ENCODE data around the gene HK1. TPM values are rescaled to one million over a fixed set of nuclear protein-coding genes. Genes with fewer than 3 reads are reported as not detected.

The HK1 gene
- total RNA-seq, 1 experiment from 2014 or later, result 98.8 TPM

DNA sequence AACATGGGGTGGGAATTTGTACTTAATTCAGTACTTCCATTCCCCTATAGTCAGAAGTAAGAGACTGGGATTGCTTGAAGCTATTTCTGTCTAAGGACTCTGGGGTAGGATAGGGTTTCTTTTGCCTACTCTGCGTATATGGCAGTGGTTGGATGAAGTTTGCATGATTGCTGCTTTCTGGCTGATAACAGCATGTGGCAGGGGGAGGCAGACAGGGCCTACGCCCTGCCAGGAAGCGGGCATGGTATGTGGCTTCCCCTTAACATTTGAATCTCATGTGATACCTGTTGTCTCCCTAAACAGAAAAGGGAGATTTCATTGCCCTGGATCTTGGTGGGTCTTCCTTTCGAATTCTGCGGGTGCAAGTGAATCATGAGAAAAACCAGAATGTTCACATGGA, 81.3 kb downstream of the HK1 start:
- Histone ChIP-seq H3K23me2 (ENCODE audit: insufficient read length, low read depth, low read length, poor library complexity, severe bottlenecking) (no peaks in the 10 kb centered on the region), H2BK120ac (ENCODE audit: low read depth, low read length, poor library complexity, severe bottlenecking) (no peak overlapping the region), H4K20me1 (ENCODE audit: control insufficient read depth, insufficient read depth, insufficient read length) (no peaks in the 10 kb centered on the region), H3K9ac (ENCODE audit: extremely low read depth, insufficient read length, low read length) (no peak overlapping the region), H3K79me1 (ENCODE audit: insufficient read depth, low read depth, low read length, poor library complexity, severe bottlenecking) (peaks cover 11% of the 10 kb centered on the region), H4K5ac (ENCODE audit: insufficient read length, low read depth, low read length) (no peak overlapping the region), H3K14ac (ENCODE audit: insufficient read depth, low read length) (no peak overlapping the region), H2BK12ac (ENCODE audit: insufficient read length, low read depth, low read length) (no peak overlapping the region), H2AK5ac (ENCODE audit: insufficient read length, low read length) (no peak overlapping the region), H3K23ac (ENCODE audit: insufficient read length, low read depth, low read length) (no peak overlapping the region), H2BK5ac (ENCODE audit: insufficient read length, low read length) (no peak overlapping the region), H3K4ac (ENCODE audit: low read depth, low read length) (no peak overlapping the region), H3K27me3 (ENCODE audit: insufficient read depth, low read length) (no peaks in the 10 kb centered on the region), H3T11ph (ENCODE audit: low read length) (no peak overlapping the region), H3K27ac (ENCODE audit: insufficient read length, low read depth, low read length) (no peak overlapping the region), H2BK15ac (ENCODE audit: low read depth, low read length) (no peak overlapping the region), H3K9me3 (ENCODE audit: control insufficient read depth, low read depth, low read length) (no peaks in the 10 kb centered on the region), H4K8ac (replicated peaks; ENCODE audit: insufficient read length, low read depth, low read length) (no peak overlapping the region), H2AFZ (ENCODE audit: low read length) (no peak overlapping the region), H3K4me2 (ENCODE audit: insufficient read depth, insufficient read length, low read length) (no peak overlapping the region), H3K4me1 (ENCODE audit: insufficient read depth, low read length) (peaks cover 8% of the 10 kb centered on the region; the same call in 1 of the 2 replicates), H3K79me2 (ENCODE audit: insufficient read depth, low read length) (peaks cover 8% of the 10 kb centered on the region; the same call in 1 of the 2 replicates), H2BK20ac (ENCODE audit: low read depth, low read length, poor library complexity, severe bottlenecking) (no peak overlapping the region), H4K91ac (ENCODE audit: insufficient read length, low read depth, low read length) (no peak overlapping the region), H3K56ac (ENCODE audit: insufficient read length, low read depth, low read length) (no peak overlapping the region), H3K18ac (ENCODE audit: insufficient read length, low read depth, low read length) (no peak overlapping the region)
- H3K27ac Mint-ChIP-seq, result peak overlapping the region in 2 of 3 experiments; percentile 16 to 65; a peak in 4 of 7 replicates
- TF ChIP-seq, protein P1, sequence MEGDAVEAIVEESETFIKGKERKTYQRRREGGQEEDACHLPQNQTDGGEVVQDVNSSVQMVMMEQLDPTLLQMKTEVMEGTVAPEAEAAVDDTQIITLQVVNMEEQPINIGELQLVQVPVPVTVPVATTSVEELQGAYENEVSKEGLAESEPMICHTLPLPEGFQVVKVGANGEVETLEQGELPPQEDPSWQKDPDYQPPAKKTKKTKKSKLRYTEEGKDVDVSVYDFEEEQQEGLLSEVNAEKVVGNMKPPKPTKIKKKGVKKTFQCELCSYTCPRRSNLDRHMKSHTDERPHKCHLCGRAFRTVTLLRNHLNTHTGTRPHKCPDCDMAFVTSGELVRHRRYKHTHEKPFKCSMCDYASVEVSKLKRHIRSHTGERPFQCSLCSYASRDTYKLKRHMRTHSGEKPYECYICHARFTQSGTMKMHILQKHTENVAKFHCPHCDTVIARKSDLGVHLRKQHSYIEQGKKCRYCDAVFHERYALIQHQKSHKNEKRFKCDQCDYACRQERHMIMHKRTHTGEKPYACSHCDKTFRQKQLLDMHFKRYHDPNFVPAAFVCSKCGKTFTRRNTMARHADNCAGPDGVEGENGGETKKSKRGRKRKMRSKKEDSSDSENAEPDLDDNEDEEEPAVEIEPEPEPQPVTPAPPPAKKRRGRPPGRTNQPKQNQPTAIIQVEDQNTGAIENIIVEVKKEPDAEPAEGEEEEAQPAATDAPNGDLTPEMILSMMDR (conservative IDR thresholded peaks at IDR 0.05), result no peak
- no peaks in the 10 kb centered on the region for H3K9me3 Mint-ChIP-seq
- H3K27me3 Mint-ChIP-seq (ENCODE audit: low read depth), result no peaks in the 10 kb centered on the region
- no peak overlapping the region; a peak in 1 of 5 replicates for H3K4me3 Mint-ChIP-seq
- peaks cover 11 to 34% (median 16%) of the 10 kb centered on the region in 3 experiments; a peak in 6 of 7 replicates for H3K36me3 Mint-ChIP-seq (ENCODE audit: insufficient read depth in 1 of 3, low read depth in 3 of 3)
- H3K4me1 Mint-ChIP-seq, result peaks cover 19 to 22% of the 10 kb centered on the region in 2 experiments
- no CpG with 5 or more reads among the region's 5 CpGs for WGBS (ENCODE audit: extremely low coverage, insufficient read length, low lambda C conversion rate)
- DNase-seq, result no peak

Data from H9 (cell line).